Spinal cord (tissue), 10 donors: Measurements from ENCODE around the gene OR2T5. TPM values are rescaled to one million over a fixed set of nuclear protein-coding genes. Genes with fewer than 3 reads are reported as not detected.
"Not testable (repeated sequence)": the region's sequence is repeated elsewhere in the genome, so short reads cannot be mapped to it uniquely, and the experiment has no call there.

Source experiments
- DNase-seq, 6 donors: peaks; one replicate each; pipeline versions ENCODE4 v3.0.0 to v3.0.0-alpha.2; 2013 to 2015; ENCODE audit warnings: low spot score in 6 of 6, low read depth in 4 of 6
- H3K27ac ChIP-seq: one replicate; pipeline ENCODE4 v1.5.1; 2013; ENCODE audit warnings: low read depth, low read length, control low read depth
- H3K27me3 ChIP-seq: one replicate; pipeline ENCODE4 v1.6.1; 2013; ENCODE audit warnings: low read length; ENCODE audit not compliant: control insufficient read depth, insufficient read depth
- H3K36me3 ChIP-seq: one replicate; pipeline ENCODE4 v1.6.1; 2013; ENCODE audit warnings: low read length; ENCODE audit not compliant: control insufficient read depth, insufficient read depth
- H3K4me1 ChIP-seq: one replicate; pipeline ENCODE4 v1.6.1; 2013; ENCODE audit warnings: low read length; ENCODE audit not compliant: control insufficient read depth, insufficient read depth
- H3K4me3 ChIP-seq: one replicate; pipeline ENCODE4 v1.5.1; 2013; ENCODE audit warnings: low read depth, low read length, control low read depth
- H3K9me3 ChIP-seq: one replicate; pipeline ENCODE4 v1.6.1; 2013; ENCODE audit warnings: low read length; ENCODE audit not compliant: control insufficient read depth, insufficient read depth
- WGBS: methylation state at CpG from one replicate; pipeline ENCODE4 v1.1.5; 2013; ENCODE audit warnings: missing lambda C conversion rate; ENCODE audit not compliant: insufficient coverage; 5-methylcytosine and 5-hydroxymethylcytosine counted together
- polyA plus RNA-seq, 2 donors: library from polyadenylated mRNA; unstranded; fragments of 120-200 nt; gene quantifications; one replicate each; pipeline ENCODE4 v1.2.1, GENCODE V29; 2013; ENCODE audit not compliant: insufficient read length in 2 of 2
- total RNA-seq, 2 donors: library from RNA; depleted of rRNA in 1 of 2; stranded (reverse); fragments of 120-200 nt in 1 of 2; fragments of >200 nt in 1 of 2; gene quantifications; one replicate each; pipeline versions ENCODE4 v1.2.3 to v1.2.4, GENCODE V29; 2013 to 2014
- donor health status: healthy.

The OR2T5 gene
- total and polyA plus RNA-seq, 4 donors = not detected

- not testable (repeated sequence) for H3K4me1 ChIP-seq, H3K27me3 ChIP-seq, H3K27ac ChIP-seq, DNase-seq, H3K9me3 ChIP-seq, H3K4me3 ChIP-seq, H3K36me3 ChIP-seq
- 77% methylated on average over 3 of the region's 7 CpGs for WGBS
Measured at GRCh38 chr1:248453619-248454018, 34.8 kb upstream of the OR2T5 start.

- H3K36me3 ChIP-seq, H3K4me1 ChIP-seq, H3K27me3 ChIP-seq, H3K4me3 ChIP-seq, H3K9me3 ChIP-seq, H3K27ac ChIP-seq, DNase-seq: not testable (repeated sequence)
- no CpG with 5 or more reads among the region's 4 CpGs for WGBS
Measured at GRCh38 chr1:248455045-248455444, 33.3 kb upstream of the OR2T5 start.

DNA sequence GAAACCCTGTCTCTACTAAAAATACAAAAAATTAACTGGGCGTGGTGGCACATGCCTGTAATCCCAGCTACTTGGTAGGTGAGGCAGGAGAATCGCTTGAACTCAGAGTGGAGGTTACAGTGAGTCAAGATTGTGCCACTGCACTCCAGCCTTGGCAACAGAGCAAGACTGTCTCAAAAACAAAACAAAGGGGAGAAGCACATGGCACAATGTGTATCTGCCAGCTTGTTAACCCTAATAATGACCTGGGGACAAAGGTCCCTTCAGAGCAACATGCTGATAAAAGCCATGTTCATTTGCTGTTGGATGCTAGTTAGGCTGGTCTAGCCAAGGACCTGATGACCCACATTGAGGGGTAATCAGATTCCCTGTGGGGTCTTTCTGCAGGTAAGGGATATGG lies 31.8 kb upstream of the OR2T5 start:
- H3K27ac ChIP-seq, H3K9me3 ChIP-seq, DNase-seq, H3K27me3 ChIP-seq, H3K36me3 ChIP-seq, H3K4me1 ChIP-seq, H3K4me3 ChIP-seq: not testable (repeated sequence)
- WGBS = no CpG with 5 or more reads among the region's 2 CpGs

DNA sequence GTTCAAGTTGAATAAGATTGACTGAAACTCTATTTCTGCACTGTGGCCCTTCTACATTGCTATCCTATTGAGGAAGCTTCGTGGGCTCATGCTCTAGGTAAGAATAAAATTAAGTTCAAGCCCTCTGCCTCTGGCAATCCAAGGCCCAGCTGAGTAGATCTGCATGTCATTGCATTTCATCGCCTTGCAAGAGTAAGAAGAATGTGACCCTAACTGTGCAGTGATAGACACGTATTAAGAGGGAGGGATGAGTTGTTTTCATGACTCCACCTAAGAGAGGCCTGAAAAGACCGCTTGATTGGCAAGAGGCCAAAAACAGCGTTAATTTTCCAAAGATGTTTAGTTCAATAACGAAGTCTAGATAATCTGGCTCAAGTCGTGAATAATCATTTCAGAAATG lies 29.3 kb upstream of the OR2T5 start:
- not testable (repeated sequence) for H3K4me1 ChIP-seq, H3K36me3 ChIP-seq, H3K4me3 ChIP-seq, H3K27me3 ChIP-seq, H3K9me3 ChIP-seq, DNase-seq, H3K27ac ChIP-seq
- WGBS = 43% methylated on average over 1 of the region's 7 CpGs

- no CpG with 5 or more reads among the region's 4 CpGs for WGBS
Measured at GRCh38 chr1:248471154-248471553, 17.2 kb upstream of the OR2T5 start.

GRCh38 chr1:248472111-248472510 lies 16.3 kb upstream of the OR2T5 start:
- WGBS = no CpG with 5 or more reads among the region's 2 CpGs
- not testable (repeated sequence) for H3K4me1 ChIP-seq, H3K36me3 ChIP-seq, H3K9me3 ChIP-seq, H3K4me3 ChIP-seq, H3K27me3 ChIP-seq, DNase-seq, H3K27ac ChIP-seq

More at GRCh38 chr1:248471154-248471553, 17.2 kb upstream of the OR2T5 start:
- Histone ChIP-seq H3K27me3 (no peaks in the 10 kb centered on the region), H3K4me3 (no peak overlapping the region), H3K9me3 (no peaks in the 10 kb centered on the region), H3K4me1 (no peaks in the 10 kb centered on the region), H3K27ac (no peak overlapping the region), H3K36me3 (no peaks in the 10 kb centered on the region)
- DNase-seq = no peak

GRCh38 chr1:248473051-248473450 lies 15.3 kb upstream of the OR2T5 start, which contains the start of gene OR2T3:
Gene OR2T3 (plus strand): TSS chr1:248473351. CDS start chr1:248473351, 0 bp downstream.
- not testable (repeated sequence) for H3K4me3 ChIP-seq, H3K4me1 ChIP-seq, DNase-seq, H3K27ac ChIP-seq, H3K36me3 ChIP-seq, H3K9me3 ChIP-seq, H3K27me3 ChIP-seq
- no CpG with 5 or more reads among the region's 2 CpGs for WGBS

DNA sequence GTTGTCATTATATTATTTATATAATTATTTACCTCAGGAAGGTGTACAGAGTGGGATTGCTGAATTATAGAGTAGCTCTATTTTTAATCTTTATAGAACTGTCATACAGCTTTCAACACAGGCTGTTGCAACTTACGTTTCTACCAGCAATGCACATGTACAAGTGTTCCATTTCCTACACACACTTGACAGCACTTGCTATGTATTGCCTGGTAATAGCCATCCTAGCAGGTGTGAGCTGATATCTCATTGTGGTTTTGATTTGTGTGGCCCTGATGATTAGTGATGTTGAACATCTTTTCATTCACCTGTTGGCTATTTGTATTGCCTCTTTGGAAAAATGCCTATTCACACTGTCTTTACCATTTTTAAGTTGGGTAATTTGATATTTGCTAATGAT lies 12.7 kb upstream of the OR2T5 start:
- WGBS = no CpG with 5 or more reads among the region's 1 CpG

DNA sequence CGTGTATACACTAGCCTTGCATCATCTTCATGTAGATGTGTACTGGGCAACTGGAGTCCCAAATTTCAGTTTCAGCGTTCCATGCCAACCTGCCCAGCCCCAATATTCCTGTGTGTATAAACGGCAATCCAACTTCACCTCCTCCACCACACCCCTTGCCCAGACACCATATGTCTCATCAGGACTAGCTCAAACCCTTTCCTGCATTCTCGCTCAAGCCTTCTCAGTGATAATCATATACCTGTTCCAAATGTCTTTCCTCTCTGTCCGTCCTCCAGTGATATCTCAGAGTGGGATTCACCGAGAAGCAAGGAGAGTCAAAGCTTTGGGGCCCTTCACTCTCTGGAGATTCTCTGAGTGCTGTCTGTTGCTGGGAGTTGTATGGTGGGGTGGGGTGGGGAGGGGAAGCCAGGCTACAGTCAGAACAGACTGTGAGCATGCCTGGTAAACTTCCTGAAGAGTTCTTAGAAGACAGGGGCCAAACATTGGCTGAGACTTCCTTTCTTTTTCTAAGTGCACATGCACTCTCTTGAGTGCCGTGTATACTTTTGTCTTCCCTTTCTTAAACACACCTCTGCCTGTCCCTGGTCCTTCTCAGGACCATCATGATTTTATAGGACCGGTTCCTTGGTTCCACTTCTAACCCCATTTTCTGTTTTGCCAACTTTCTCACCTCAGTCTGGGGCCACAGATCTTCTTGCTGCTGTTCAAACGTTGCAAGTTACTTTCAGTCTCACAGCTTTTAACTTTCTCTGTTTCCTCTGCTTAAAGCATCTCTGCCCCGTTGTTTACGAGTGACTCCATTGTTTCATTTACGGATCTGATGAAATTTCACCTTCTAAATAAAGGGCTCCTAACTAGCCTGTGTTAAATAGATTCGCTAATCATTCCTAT lies 6.5 kb upstream of the OR2T5 start:
- DNase-seq, H3K36me3 ChIP-seq, H3K4me3 ChIP-seq, H3K4me1 ChIP-seq, H3K27me3 ChIP-seq, H3K27ac ChIP-seq, H3K9me3 ChIP-seq: not testable (repeated sequence)
- 60% methylated on average over 6 of the region's 13 CpGs for WGBS

More for the DNA sequence above, 12.7 kb upstream of the OR2T5 start:
- DNase-seq, H3K27ac ChIP-seq, H3K4me3 ChIP-seq, H3K9me3 ChIP-seq, H3K27me3 ChIP-seq, H3K36me3 ChIP-seq, H3K4me1 ChIP-seq: not testable (repeated sequence)

GRCh38 chr1:248496661-248497060 lies 8.3 kb downstream of the OR2T5 start:
- no CpG with 5 or more reads among the region's 5 CpGs for whole genome bisulfite sequencing
- not testable (repeated sequence) for H3K36me3 ChIP-seq, H3K27ac ChIP-seq, H3K9me3 ChIP-seq, H3K4me1 ChIP-seq, H3K27me3 ChIP-seq, DNase-seq, H3K4me3 ChIP-seq
